ENCODE data around the gene GDF15. TPM values are rescaled to one million over a fixed set of nuclear protein-coding genes. Genes with fewer than 3 reads are reported as not detected.
A peak's percentile ranks its signal among the peaks of the same experiment; 100 is the strongest.

GDF15 gene
- total RNA-seq, 5 donors from 2014 or later (not counting 1 experiment from before 2014, with no cell fraction given) = 1.5 to 1.7 (median 1.5) TPM; not detected in 2

DNA sequence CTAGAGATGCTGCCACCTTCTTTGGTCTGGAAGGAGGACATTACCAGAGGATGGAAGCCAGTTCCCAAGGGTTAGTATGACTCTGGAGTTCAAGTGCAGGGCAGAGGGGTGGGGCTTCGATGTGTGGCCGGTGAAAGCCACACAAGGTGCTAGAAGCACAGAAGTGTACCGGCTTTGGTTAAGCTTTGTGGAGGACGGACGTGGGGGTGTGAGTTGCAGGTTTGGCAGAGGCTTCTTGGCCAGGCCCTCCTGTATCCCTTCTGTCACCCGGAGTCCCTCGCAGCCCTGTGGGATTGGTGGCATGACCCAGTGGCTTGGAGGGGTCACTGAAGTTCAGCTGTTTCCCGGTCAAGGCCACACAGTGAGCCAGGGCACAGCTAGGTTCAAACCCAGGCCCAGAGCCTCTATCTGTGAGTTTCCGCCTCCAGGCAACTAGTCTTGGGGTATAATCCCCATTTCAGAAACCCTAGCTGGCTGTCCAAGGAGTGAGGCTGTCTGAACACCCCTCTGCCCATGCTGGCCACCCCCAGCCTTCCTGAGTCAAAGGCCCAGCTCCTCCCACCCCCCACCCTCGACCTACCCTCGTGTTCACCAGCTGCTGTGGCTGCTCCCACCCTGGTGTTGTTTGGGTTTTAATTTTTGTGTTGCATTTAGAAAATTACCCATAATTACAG is 28.7 kb downstream of the GDF15 start:
- Histone ChIP-seq H3K9me3 (no peaks in the 10 kb centered on the region), H3K4me3 (ENCODE audit: control insufficient read depth in 1 of 2, extremely low read depth in 1 of 2, low read length in 1 of 2) (no peak overlapping the region), H3K36me3 (ENCODE audit: control insufficient read depth in 2 of 2, extremely low read depth in 1 of 2, insufficient read depth in 1 of 2, low read length in 1 of 2) (no peaks in the 10 kb centered on the region), H3K4me1 (ENCODE audit: control insufficient read depth in 1 of 2, extremely low read depth in 1 of 2, insufficient read depth in 2 of 2, low read length in 2 of 2) (peaks cover 24 to 57% of the 10 kb centered on the region in 2 experiments), H3K27ac (ENCODE audit: low read length) (peak overlapping the region; percentile 49), H3K27me3 (replicated peaks in 1 of 2; ENCODE audit: control insufficient read depth in 2 of 2, extremely low read depth in 1 of 2, insufficient read depth in 2 of 2, low read length in 1 of 2) (peaks cover 0 to 56% of the 10 kb centered on the region in 2 experiments)
- Mint-ChIP-seq H3K4me1 (peaks cover 40 to 55% (median 52%) of the 10 kb centered on the region in 3 donors), H3K36me3 (no peaks in the 10 kb centered on the region), H3K9me3 (no peaks in the 10 kb centered on the region), H3K27me3 (peaks cover 24 to 27% of the 10 kb centered on the region in 2 donors), H3K27ac (peak overlapping the region; percentile 66 to 78), H3K4me3 (peak overlapping the region in 1 of 3 donors; percentile 89)
- 20% methylated on average over 9 of the region's 11 CpGs for WGBS (ENCODE audit: insufficient coverage)
- CTCF ChIA-PET = interaction anchor here in 1 of 2 donors (0.6 to 1.7 kb wide), 3 partner anchors 25 to 459 kb away, joined by 3 to 6 read pairs (median 4); no protein-coding TSS in a partner anchor
- ATAC-seq (replicated peaks in 1 of 4) (no peak), DNase-seq (peak in 1 of 35 experiments; percentile 40)
- POLR2A ChIA-PET = no interaction called here

GRCh38 chr19:18415178-18415867 is 29.4 kb downstream of the GDF15 start:
- peak overlapping the region; percentile 28 to 74 for H3K27ac Mint-ChIP-seq
- Histone ChIP-seq H3K27ac (ENCODE audit: low read length) (peak overlapping the region; percentile 49), H3K36me3 (ENCODE audit: control insufficient read depth in 2 of 2, extremely low read depth in 1 of 2, insufficient read depth in 1 of 2, low read length in 1 of 2) (no peaks in the 10 kb centered on the region), H3K9me3 (no peaks in the 10 kb centered on the region), H3K27me3 (replicated peaks in 1 of 2; ENCODE audit: control insufficient read depth in 2 of 2, extremely low read depth in 1 of 2, insufficient read depth in 2 of 2, low read length in 1 of 2) (peaks cover 0 to 56% of the 10 kb centered on the region in 2 experiments), H3K4me3 (ENCODE audit: control insufficient read depth in 1 of 2, extremely low read depth in 1 of 2, low read length in 1 of 2) (peak overlapping the region in 1 of 2 donors; percentile 18), H3K4me1 (ENCODE audit: control insufficient read depth in 1 of 2, extremely low read depth in 1 of 2, insufficient read depth in 2 of 2, low read length in 2 of 2) (peaks cover 24 to 62% of the 10 kb centered on the region in 2 experiments)
- peaks cover 42 to 59% (median 54%) of the 10 kb centered on the region in 3 donors for H3K4me1 Mint-ChIP-seq
- CTCF ChIA-PET = interaction anchor here in 1 of 2 donors (1.7 kb wide), 1 partner anchor 26 kb away, joined by 6 read pairs; no protein-coding TSS in a partner anchor
- H3K4me3 Mint-ChIP-seq = peak overlapping the region; percentile 6 to 89 (median 21)
- DNase-seq = no peak
- 26% methylated on average over 11 of the region's 25 CpGs for WGBS (ENCODE audit: insufficient coverage)
- no peaks in the 10 kb centered on the region for H3K36me3 Mint-ChIP-seq
- POLR2A ChIA-PET = interaction anchor here in 1 of 2 donors (0.6 kb wide), 1 partner anchor 70 kb away, joined by 3 read pairs; no protein-coding TSS in a partner anchor
- H3K27me3 Mint-ChIP-seq = peaks cover 24 to 27% of the 10 kb centered on the region in 2 donors
- no peaks in the 10 kb centered on the region for H3K9me3 Mint-ChIP-seq
- no peak for ATAC-seq (replicated peaks in 1 of 4)

DNA sequence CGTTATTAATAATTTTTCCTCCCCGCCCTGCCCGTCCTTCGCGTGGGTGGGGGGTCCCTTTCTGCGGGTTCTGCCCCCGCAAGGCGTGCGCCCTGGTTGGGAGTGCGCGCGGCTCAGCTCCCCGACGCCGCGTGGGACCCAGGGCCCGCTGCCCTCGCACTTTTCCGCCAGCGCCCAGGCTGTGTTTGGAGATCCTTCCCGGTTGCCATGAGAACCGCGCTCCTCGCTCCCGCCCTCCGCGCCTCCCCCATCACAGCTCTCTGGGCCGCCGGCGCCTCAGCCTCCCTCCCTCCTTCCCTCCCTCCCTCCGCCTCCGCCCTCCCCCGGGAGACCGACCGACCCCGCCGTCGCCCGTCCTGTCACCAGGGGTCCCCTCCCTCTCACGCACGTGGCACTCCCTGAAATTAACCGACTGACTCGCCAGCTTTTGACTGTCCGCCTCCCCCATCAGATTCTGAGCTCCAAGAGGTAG is 30.9 kb downstream of the GDF15 start:
- no peaks in the 10 kb centered on the region for H3K9me3 ChIP-seq
- H3K27ac ChIP-seq (ENCODE audit: low read length) = peak overlapping the region; percentile 58
- Mint-ChIP-seq H3K36me3 (no peaks in the 10 kb centered on the region), H3K9me3 (no peaks in the 10 kb centered on the region), H3K27me3 (peaks cover 23 to 24% of the 10 kb centered on the region in 2 donors), H3K27ac (peak overlapping the region in 1 of 2 donors; percentile 48), H3K4me3 (peak overlapping the region; percentile 67 to 89 (median 74)), H3K4me1 (peaks cover 52 to 66% (median 64%) of the 10 kb centered on the region in 3 donors)
- CTCF ChIA-PET = interaction anchor here in 1 of 2 donors (0.6 kb wide), 2 partner anchors 176 to 328 kb away, joined by 4 read pairs; no protein-coding TSS in a partner anchor
- ATAC-seq (replicated peaks in 1 of 4) (peak in 1 of 4 experiments; percentile 28), DNase-seq (peak in 27 of 35 experiments; percentile 33 to 83 (median 50))
- POLR2A ChIA-PET = interaction anchor here (0.6 to 0.9 kb wide), 2 partner anchors 12 to 139 kb away, joined by 3 to 4 read pairs; no protein-coding TSS in a partner anchor
- peaks cover 29 to 73% of the 10 kb centered on the region in 2 experiments for H3K4me1 ChIP-seq (ENCODE audit: control insufficient read depth in 1 of 2, extremely low read depth in 1 of 2, insufficient read depth in 2 of 2, low read length in 2 of 2)
- no peaks in the 10 kb centered on the region for H3K36me3 ChIP-seq (ENCODE audit: control insufficient read depth in 2 of 2, extremely low read depth in 1 of 2, insufficient read depth in 1 of 2, low read length in 1 of 2)
- 1% methylated on average over 36 of the region's 44 CpGs for WGBS (ENCODE audit: insufficient coverage)
- H3K27me3 ChIP-seq (replicated peaks in 1 of 2; ENCODE audit: control insufficient read depth in 2 of 2, extremely low read depth in 1 of 2, insufficient read depth in 2 of 2, low read length in 1 of 2) = peaks cover 0 to 53% of the 10 kb centered on the region in 2 experiments
- peak overlapping the region; percentile 40 to 58 for H3K4me3 ChIP-seq (ENCODE audit: control insufficient read depth in 1 of 2, extremely low read depth in 1 of 2, low read length in 1 of 2)

DNA sequence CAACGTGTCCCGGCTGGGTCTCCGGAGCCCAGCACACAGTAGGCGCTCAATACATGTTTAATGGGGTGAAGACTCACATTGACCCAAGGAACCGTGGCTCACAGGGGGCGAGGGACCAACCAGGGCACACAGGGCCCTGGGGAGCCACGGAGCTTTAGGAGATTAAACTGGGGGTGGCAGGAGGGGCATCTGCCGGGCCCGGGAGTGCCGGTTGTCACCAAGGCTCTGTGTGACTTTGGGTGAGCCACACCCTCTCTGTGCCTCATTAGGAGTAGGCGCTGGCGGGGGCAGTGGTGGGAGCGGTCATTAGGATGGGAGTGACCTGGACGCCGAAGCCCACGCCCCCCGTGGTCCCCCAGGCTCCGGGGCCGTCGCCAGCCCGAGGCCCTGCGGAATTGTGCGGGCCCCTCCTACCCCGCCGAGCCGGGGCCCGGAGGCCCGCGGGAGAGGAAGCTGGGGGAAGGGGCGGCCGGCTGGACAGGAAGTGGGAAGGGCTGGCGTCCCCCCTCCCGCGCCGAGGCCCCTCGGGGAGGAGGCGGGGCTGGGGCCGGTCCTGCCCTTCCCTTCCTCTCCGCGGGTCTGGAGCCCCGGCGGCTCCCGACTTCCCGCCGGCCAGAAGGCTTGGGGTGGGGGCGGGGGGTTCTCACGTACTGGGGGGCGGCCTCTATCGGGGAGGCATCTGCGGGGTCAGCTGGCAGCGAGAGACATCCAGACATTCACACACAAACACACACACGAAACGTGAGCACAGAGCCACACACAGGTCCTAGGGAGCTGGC is 31.5 kb downstream of the GDF15 start:
- 0% methylated on average over 37 of the region's 53 CpGs for WGBS (ENCODE audit: insufficient coverage)
- CTCF ChIA-PET = interaction anchor here in 1 of 2 donors (0.6 kb wide), 2 partner anchors 177 to 328 kb away, joined by 4 read pairs; no protein-coding TSS in a partner anchor
- peak in 1 of 35 experiments; percentile 49 for DNase-seq

GRCh38 chr19:18418029-18418482 is 32.1 kb downstream of the GDF15 start:
- H3K36me3 Mint-ChIP-seq = no peaks in the 10 kb centered on the region
- Histone ChIP-seq H3K27me3 (replicated peaks in 1 of 2; ENCODE audit: control insufficient read depth in 2 of 2, extremely low read depth in 1 of 2, insufficient read depth in 2 of 2, low read length in 1 of 2) (peaks cover 0 to 46% of the 10 kb centered on the region in 2 experiments), H3K27ac (ENCODE audit: low read length) (peak overlapping the region; percentile 66), H3K36me3 (ENCODE audit: control insufficient read depth in 2 of 2, extremely low read depth in 1 of 2, insufficient read depth in 1 of 2, low read length in 1 of 2) (no peaks in the 10 kb centered on the region), H3K9me3 (no peaks in the 10 kb centered on the region), H3K4me3 (ENCODE audit: control insufficient read depth in 1 of 2, extremely low read depth in 1 of 2, low read length in 1 of 2) (peak overlapping the region; percentile 2 to 10), H3K4me1 (ENCODE audit: control insufficient read depth in 1 of 2, extremely low read depth in 1 of 2, insufficient read depth in 2 of 2, low read length in 2 of 2) (peaks cover 40 to 86% of the 10 kb centered on the region in 2 experiments)
- ChIA-PET POLR2A (no interaction called here), CTCF (no interaction called here)
- 3% methylated on average over 23 of the region's 30 CpGs for WGBS (ENCODE audit: insufficient coverage)
- peak overlapping the region; percentile 77 to 89 (median 81) for H3K4me3 Mint-ChIP-seq
- no peak for ATAC-seq (replicated peaks in 1 of 4)
- peaks cover 64 to 79% (median 76%) of the 10 kb centered on the region in 3 donors for H3K4me1 Mint-ChIP-seq
- peaks cover 18 to 20% of the 10 kb centered on the region in 2 donors for H3K27me3 Mint-ChIP-seq
- peak in 1 of 35 experiments; percentile 49 for DNase-seq
- H3K9me3 Mint-ChIP-seq = no peaks in the 10 kb centered on the region
- H3K27ac Mint-ChIP-seq = peak overlapping the region; percentile 77 to 88

More for the DNA sequence above, 31.5 kb downstream of the GDF15 start:
- peaks cover 58 to 73% (median 70%) of the 10 kb centered on the region in 3 donors for H3K4me1 Mint-ChIP-seq
- ATAC-seq (replicated peaks in 1 of 4) = no peak
- no peaks in the 10 kb centered on the region for H3K36me3 ChIP-seq (ENCODE audit: control insufficient read depth in 2 of 2, extremely low read depth in 1 of 2, insufficient read depth in 1 of 2, low read length in 1 of 2)
- H3K27ac ChIP-seq (ENCODE audit: low read length) = peak overlapping the region; percentile 66
- no peaks in the 10 kb centered on the region for H3K9me3 Mint-ChIP-seq
- POLR2A ChIA-PET = interaction anchor here (0.6 to 0.9 kb wide), 2 partner anchors 11 to 138 kb away, joined by 3 to 4 read pairs; no protein-coding TSS in a partner anchor
- peaks cover 0 to 52% of the 10 kb centered on the region in 2 experiments for H3K27me3 ChIP-seq (replicated peaks in 1 of 2; ENCODE audit: control insufficient read depth in 2 of 2, extremely low read depth in 1 of 2, insufficient read depth in 2 of 2, low read length in 1 of 2)
- H3K36me3 Mint-ChIP-seq = no peaks in the 10 kb centered on the region
- H3K27ac Mint-ChIP-seq = peak overlapping the region; percentile 48 to 88
- H3K4me3 ChIP-seq (ENCODE audit: control insufficient read depth in 1 of 2, extremely low read depth in 1 of 2, low read length in 1 of 2) = peak overlapping the region; percentile 40 to 58
- H3K4me1 ChIP-seq (ENCODE audit: control insufficient read depth in 1 of 2, extremely low read depth in 1 of 2, insufficient read depth in 2 of 2, low read length in 2 of 2) = peaks cover 34 to 80% of the 10 kb centered on the region in 2 experiments
- H3K9me3 ChIP-seq = no peaks in the 10 kb centered on the region
- H3K27me3 Mint-ChIP-seq = peaks cover 23 to 24% of the 10 kb centered on the region in 2 donors
- H3K4me3 Mint-ChIP-seq = peak overlapping the region; percentile 77 to 89 (median 81)

Measured in T-cell (primary cell).